KBM-7 (cell line): ENCODE measurements around the gene MED13L.

ENCODE experiments used
- DNase-seq: peaks from one replicate; pipeline ENCODE4 v3.0.0-alpha.2; 2015
- in situ Hi-C: fragments of 300-500 bp; cut with MboI; formaldehyde crosslinking; loops from 2 replicates; pipeline ENCODE4 v1.14.3; 2020; ENCODE audit warnings: low sequenced_read_pairs, low pct_unique_long_range_greater_than_20kb, mixed read lengths

Gene MED13L

GRCh38 chr12:116169071-116169470, 108.4 kb downstream of the MED13L start:
- in situ Hi-C loops = no loop called here
- no peak for DNase-seq

- DNase-seq = no peak
- in situ Hi-C loops = no loop called here
Observed at GRCh38 chr12:116166306-116166705, 111.2 kb downstream of the MED13L start.

- in situ Hi-C loops = no loop called here
- no peak for DNase-seq
Observed at GRCh38 chr12:116165036-116165425, 112.5 kb downstream of the MED13L start.

- peak; percentile 38 for DNase-seq
- in situ Hi-C loops = no loop called here
Observed at GRCh38 chr12:116164250-116165035, 113.0 kb downstream of the MED13L start.

- no peak for DNase-seq
- in situ Hi-C loops = no loop called here
Observed at GRCh38 chr12:116162071-116162470, 115.4 kb downstream of the MED13L start.

- no peak for DNase-seq
- in situ Hi-C loops = no loop called here
Observed at GRCh38 chr12:116161588-116161987, 115.9 kb downstream of the MED13L start.

- in situ Hi-C loops = no loop called here
- no peak for DNase-seq
Observed at GRCh38 chr12:116160883-116161458, 116.5 kb downstream of the MED13L start.

- DNase-seq = no peak
- in situ Hi-C loops = no loop called here
Observed at GRCh38 chr12:116160231-116160630, 117.3 kb downstream of the MED13L start.

- DNase-seq = no peak
- in situ Hi-C loops = no loop called here
Observed at GRCh38 chr12:116159593-116160200, 117.8 kb downstream of the MED13L start.

GRCh38 chr12:116159175-116159574, 118.3 kb downstream of the MED13L start:
- in situ Hi-C loops = no loop called here

GRCh38 chr12:116157845-116158267, 119.6 kb downstream of the MED13L start:
- peak; percentile 70 for DNase-seq

More at GRCh38 chr12:116159175-116159574, 118.3 kb downstream of the MED13L start:
- no peak for DNase-seq

GRCh38 chr12:116156614-116157013, 120.9 kb downstream of the MED13L start:
- no peak for DNase-seq
- in situ Hi-C loops = no loop called here

More at GRCh38 chr12:116157845-116158267, 119.6 kb downstream of the MED13L start:
- in situ Hi-C loops = no loop called here

- in situ Hi-C loops = no loop called here
- no peak for DNase-seq
Observed at GRCh38 chr12:116155383-116155782, 122.1 kb downstream of the MED13L start.

- DNase-seq = no peak
- in situ Hi-C loops = no loop called here
Observed at GRCh38 chr12:116153983-116154382, 123.5 kb downstream of the MED13L start.

GRCh38 chr12:116153113-116153512, 124.4 kb downstream of the MED13L start:
- DNase-seq = no peak
- in situ Hi-C loops = no loop called here

GRCh38 chr12:116152268-116152667, 125.2 kb downstream of the MED13L start:
- in situ Hi-C loops = no loop called here
- no peak for DNase-seq

GRCh38 chr12:116150452-116150851, 127.0 kb downstream of the MED13L start:
- DNase-seq = no peak
- in situ Hi-C loops = no loop called here

- no peak for DNase-seq
- in situ Hi-C loops = no loop called here
Observed at GRCh38 chr12:116150001-116150400, 127.5 kb downstream of the MED13L start.

GRCh38 chr12:116148844-116149243, 128.6 kb downstream of the MED13L start:
- no peak for DNase-seq
- in situ Hi-C loops = no loop called here

GRCh38 chr12:116146386-116146785, 131.1 kb downstream of the MED13L start:
- in situ Hi-C loops = no loop called here
- DNase-seq = no peak
